Measurements from ENCODE around the gene REEP6. TPM values are rescaled to one million over a fixed set of nuclear protein-coding genes. Genes with fewer than 3 reads are reported as not detected.
A peak's percentile ranks its signal among the peaks of the same experiment; 100 is the strongest.

REEP6 gene
- total and polyA plus RNA-seq, 2 of the 8 experiments (the other 6 are each of a cell fraction or from before 2014, with no cell fraction given): 12.6 to 20.7 TPM

DNA sequence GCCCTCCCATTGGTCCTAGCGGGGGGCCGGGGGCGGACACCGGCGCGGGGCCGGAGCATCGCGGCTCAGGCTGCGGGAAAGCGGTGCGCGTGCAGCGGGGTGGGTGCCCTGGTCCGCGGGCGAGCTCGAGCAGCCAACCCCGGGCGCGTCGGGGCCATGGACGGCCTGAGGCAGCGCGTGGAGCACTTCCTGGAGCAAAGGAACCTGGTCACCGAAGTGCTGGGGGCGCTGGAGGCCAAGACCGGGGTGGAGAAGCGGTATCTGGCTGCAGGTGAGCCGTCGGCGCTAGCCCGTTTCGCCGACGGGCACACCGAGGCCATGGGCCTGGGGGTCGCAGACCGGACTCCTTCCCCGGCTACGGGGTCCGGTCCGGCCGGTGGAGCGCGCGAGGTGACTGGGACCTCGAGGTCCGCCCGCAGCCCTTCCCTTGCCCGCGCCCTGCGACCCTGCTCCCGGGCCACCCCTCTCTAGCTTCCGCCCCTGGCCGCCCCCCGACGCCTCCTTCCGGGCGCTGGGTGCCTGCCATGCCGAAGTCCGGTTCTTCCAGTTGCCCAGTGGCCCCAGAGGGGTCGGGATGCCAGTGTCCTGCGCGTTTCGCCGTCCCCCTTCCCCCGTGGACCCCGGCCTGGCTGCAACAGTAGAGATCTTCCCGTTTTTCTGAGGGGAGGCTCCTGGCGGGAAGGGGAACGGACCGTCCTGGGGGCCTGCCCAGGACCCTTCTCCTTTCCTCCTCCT, at the start of gene REEP6 (continued):
- TF ChIP-seq POLR2AphosphoS5 (IDR thresholded peaks at IDR 0.05; ENCODE audit: low read depth, low read length) (peak; percentile 29; the same call in 1 of the 2 replicates), SP2 (IDR thresholded peaks at IDR 0.05; ENCODE audit: low read length) (no peak), CBX5 (IDR thresholded peaks at IDR 0.05; ENCODE audit: low read depth, low read length) (no peak), POU5F1 (IDR thresholded peaks at IDR 0.05; ENCODE audit: low read depth, low read length) (no peak), SAP30 (IDR thresholded peaks at IDR 0.05; ENCODE audit: insufficient read depth, insufficient replicate concordance, low read length) (no peak), KDM4A (IDR thresholded peaks at IDR 0.05; ENCODE audit: low read depth, low read length, severe bottlenecking) (peak; percentile 90), CBX8 (IDR thresholded peaks at IDR 0.05; ENCODE audit: borderline replicate concordance, low read depth, low read length) (no peak), SP4 (IDR thresholded peaks at IDR 0.05; ENCODE audit: low read length) (peak; percentile 4; the same call in 1 of the 2 replicates), BCL11A (IDR thresholded peaks at IDR 0.05; ENCODE audit: low read depth in 2 of 2, low read length in 2 of 2) (no peak), NRF1 (IDR thresholded peaks at IDR 0.05; ENCODE audit: low read depth, low read length) (no peak)

All from H1 (cell line).